NCI-H2081 (cell line): ENCODE measurements around the gene NARF.
"Not testable (repeated sequence)": the region's sequence is repeated elsewhere in the genome, so short reads cannot be mapped to it uniquely, and the experiment has no call there.

Experiments
- DNase-seq, 2 experiments: peaks; one replicate each; lab custom pipeline; 2025; lab: John Stamatoyannopoulos, UW

NARF gene

GRCh38 chr17:82497483-82498405 is 39.2 kb downstream of the NARF start:
- peak; percentile 59 to 66 for DNase-seq

DNA sequence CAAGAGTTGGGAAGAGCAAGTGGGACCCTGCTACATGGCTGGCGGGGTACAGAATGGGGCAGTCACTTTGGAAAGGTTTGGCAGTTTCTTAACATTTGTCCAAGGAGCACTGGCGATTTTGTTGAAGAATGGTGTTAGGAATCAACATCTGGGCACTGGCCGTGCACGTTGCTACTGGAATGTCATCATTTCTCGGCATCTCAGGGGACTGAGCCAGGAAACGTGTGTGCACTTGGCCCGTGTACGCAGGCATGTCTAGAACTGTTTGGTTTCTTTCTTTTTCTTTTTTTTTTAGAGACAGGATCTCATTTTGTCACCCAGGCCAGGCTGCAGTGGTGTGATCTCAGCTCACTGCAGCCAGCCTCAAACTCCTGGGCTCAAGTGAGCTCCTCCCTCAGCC is 43.7 kb downstream of the NARF start:
- DNase-seq: no peak

DNA sequence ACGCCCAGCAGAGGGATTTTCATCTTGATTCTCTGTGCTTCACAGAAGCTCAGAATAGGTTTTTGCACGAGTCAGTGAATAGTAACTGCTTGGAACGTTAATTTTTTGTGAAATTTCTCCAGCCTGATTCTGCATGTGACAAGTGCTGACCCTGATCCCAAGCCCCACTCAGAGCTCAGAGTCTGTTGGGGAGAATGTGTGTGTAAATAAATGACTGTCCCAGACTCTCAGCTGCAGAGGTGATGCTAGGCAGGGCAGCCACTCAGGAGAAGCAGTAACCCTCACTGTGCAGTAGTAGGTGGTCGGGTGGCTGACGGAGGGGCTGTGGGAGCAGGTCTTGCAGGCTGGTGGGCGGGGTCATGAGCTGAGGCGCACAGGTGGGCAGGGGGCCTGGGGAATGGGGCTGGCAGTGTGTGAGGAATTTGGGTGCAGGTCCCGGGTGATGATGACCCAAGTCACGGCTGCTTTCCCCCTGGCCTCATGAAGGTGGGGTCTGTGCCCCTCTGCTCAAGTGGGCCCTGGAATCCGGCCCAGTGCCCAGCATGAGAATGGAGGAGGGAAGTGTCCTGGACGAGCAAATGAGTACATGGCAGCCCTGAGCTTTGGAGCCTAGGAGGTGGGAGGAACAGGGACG is 44.7 kb downstream of the NARF start:
- DNase-seq: no peak

DNA sequence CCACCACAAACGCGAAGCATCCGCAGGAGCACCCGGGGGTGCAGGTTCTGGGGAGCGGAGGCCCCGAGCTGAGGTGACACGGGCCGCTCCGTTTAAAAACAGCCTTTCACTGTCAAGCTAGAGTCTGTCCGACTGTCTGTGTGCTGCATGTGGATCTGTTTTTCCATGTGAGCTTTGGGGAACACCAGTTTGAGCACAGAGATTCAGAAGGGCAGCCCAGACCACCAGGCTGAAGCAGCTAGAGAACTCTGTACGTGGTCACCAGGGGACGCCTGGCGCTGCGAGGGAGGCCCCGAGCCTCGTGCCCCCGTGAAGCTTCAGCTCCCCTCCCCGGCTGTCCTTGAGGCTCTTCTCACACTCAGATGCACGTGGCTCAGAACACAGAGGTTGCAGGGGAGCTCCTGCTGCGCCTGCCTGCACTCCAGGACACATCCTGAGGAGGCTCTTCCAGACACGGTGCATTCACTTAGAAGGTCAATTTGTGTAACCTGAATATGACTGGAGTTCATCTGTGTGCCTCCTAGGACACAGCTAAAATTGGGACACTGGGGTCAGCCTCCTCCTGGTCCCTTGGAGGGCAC is 45.3 kb downstream of the NARF start:
- DNase-seq: no peak

- DNase-seq: no peak
Measured at GRCh38 chr17:82505296-82505695, 46.8 kb downstream of the NARF start.

GRCh38 chr17:82506402-82506801 is 47.9 kb downstream of the NARF start:
- DNase-seq: peak in 1 of 2 experiments; percentile 27

DNA sequence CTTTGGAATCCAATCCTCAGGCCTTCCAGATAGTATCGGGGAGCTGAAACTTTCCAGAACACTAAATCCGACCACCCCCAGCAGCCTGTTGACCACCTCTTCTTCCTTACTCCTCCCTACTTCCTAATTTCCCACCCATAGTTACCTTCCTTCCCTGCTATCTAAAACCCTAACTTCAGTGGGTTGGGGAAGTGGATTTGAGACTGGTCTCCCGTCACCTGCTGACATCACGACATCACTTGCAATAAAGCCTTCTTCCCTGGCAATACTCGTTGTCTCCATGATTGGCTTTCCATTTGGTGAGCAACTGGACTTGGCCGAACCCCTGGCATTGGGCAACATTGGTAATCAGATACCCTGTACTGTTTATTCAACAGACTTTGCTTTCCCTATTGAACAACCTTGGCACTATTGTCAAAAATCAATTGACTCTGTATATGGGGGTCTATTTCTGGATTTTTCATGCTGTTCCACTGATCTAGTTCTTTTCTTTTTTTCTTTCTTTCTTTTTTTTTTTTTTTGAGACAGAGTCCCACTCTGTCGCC is 49.2 kb downstream of the NARF start:
- DNase-seq: no peak

DNA sequence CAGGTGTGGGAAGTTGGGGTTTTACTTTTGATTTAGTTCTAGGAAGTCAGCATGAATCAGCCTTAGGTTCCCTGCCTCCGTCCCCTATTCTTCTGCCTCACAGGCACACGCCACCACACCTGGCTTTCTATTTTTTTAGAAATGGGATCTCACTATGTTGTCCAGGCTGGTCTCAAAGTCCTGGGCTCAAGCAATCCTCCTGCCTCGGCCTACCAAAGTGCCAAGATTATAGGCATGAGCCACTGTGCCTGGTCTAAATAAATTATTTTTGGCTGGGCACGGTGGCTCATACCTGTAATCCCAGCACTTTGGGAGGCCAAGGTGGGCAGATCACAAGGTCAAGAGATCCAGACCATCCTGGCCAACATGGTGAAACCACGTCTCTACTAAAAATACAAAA is 53.1 kb downstream of the NARF start:
- not testable (repeated sequence) for DNase-seq

DNA sequence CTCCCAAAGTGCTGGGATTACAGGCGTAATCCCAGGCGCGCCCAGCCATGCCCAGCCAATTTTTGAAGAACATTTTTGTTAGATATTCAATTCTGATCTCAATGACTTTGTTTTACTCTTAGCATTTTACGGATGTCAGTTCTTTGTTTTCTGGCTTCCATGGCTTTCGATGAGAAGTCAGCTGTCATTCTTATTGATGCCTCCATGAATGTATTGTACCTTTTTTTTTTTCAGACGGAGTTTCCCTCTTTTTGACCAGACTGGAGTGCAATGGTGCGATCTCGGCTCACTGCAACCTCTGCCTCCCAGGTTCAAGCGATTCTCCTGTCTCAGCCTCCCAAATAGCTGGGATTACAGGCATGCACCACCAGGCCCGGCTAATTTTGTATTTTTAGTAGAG is 55.3 kb downstream of the NARF start:
- not testable (repeated sequence) for DNase-seq

DNA sequence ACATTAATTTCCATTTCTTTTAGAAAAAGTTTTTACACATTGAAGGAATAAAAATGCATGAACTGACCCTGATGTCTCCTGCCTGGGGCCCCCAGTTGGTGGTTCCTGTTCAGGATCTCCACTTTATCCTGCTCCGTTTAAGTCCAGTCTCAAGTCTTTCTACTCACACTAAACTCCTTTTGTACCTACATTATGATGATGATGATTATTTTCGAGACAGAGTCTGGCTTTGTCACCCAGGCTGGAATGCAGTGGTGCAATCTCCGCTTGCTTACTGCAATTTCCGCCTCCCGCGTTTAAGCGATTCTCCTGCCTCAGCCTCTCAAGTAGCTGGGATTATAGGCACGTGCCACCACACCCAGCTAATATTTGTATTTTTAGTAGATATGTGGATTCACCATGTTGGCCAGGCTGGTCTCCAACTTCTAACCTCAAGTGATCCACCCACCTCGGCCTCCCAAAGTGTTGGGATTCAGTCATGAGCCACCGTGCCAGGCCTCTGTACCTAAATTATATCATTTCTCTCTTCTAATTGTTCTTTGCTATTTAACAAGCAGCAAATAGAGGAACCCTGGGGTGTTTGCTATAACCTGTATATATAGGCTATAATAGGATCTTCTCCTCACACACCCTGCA is 58.8 kb downstream of the NARF start:
- DNase-seq: peak; percentile 34 to 60

DNA sequence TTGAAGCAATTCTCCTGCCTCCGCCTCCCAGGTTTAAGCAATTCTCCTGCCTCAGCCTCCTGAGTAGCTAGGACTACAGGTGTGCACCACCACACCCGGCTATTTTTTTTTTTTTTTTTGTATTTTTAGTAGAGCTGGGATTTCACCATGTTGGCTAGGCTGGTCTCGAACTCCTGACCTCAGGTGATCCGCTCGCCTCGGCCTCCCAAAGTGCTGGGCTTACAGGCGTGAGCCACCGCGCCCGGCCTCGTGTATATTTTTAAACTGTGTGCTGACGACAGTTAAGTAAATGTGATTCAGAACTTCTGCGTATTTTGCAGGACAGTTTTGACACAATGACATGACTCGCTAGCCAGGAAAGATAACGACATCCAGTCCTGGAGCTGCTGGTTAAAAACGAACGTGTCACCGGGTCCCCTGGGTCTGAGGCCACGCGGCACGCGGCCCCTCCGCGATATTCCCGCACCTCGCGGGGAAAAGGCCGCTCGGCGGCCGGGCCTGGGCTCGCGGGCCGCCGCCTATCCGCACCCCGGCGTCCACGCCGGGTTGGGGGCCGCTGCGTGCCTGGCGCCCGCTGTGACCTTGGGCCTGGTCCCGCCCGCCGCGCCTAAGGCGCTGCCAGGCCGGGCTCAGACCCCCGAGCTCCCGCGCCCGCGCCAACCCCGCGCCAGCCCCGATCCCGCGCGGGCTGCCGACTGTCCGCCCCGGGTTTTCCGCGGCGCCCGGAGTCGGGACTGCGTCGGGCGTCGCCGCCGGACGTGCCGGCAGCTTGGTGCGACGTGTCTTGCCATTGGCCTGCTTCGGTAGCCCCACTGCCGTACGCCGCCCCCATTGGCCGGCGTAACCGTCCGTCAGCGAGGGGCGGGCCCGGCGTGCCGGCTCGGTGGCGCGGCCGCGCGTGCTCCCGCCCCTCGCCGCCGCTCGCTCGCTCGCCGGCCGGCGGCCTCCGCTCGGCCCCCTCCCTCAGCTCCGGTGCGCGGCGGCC is 60.6 kb downstream of the NARF start, which contains the start of gene FOXK2:
FOXK2 (plus strand) TSS at position 907 of the 985 bp plus-strand sequence. CDS start 157 bp downstream, outside the sequence.
- DNase-seq: peak; percentile 96 to 98

- DNase-seq: no peak
Measured at GRCh38 chr17:82519971-82520903, 61.7 kb downstream of the NARF start.

DNA sequence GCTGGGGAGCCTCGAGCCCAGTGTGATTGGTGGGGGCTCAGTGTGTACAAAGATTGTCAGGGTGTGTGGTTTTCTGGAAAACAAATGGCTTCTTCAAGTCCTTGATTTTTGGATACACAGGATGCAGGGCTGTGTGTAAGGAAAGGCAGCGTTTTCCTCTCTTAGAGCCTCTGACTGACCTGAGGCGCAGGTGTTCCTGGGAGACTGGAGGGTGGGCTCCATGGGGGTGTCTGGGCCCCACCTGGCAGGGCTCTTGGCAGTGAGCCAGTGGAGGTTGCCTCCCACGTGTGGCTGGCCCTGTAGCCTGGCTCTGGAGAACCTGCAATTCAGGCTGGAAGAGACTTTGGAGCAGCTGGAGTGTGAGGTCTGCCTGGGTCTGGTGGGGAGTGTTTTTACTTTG is 66.0 kb downstream of the NARF start:
- peak; percentile 89 to 93 for DNase-seq

DNA sequence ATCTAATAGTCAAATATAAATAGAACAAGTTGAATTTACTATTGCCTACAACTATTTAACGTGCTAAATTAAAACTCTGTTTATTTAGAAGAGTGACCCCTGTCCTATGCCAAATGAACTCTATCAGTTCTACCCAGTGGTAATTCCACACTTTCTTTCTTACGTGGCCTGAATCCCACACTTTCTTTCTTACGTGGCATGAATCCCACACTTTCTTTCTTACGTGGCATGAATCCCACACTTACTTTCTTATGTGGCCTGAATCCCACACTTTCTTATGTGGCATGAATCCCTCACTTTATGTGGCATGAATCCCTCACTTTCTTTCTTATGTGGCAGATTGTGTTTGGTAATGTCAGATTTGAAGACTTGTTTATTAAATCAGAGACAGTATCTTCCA is 67.2 kb downstream of the NARF start:
- DNase-seq: no peak

DNA sequence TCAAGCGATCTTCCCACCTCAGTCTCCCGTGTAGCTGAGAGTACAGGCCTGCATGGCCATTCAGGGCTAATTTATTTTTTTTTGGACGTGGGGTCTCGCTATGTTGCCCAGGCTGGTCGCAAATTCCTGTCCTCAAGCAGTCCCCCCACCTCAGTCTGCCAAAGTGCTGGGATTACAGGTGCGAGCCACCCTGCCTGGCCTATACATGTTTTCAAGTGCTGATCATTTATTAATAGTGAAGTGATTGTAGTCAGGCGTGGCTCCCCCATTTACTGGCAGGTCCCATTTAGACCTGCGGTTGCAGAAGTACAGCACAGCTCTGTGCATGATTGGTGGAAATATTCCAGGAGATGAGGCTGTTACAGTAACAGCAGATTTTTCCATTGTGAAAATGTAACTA is 69.4 kb downstream of the NARF start:
- DNase-seq: no peak

- peak; percentile 57 to 67 for DNase-seq
Measured at GRCh38 chr17:82528484-82529265, 70.1 kb downstream of the NARF start.

DNA sequence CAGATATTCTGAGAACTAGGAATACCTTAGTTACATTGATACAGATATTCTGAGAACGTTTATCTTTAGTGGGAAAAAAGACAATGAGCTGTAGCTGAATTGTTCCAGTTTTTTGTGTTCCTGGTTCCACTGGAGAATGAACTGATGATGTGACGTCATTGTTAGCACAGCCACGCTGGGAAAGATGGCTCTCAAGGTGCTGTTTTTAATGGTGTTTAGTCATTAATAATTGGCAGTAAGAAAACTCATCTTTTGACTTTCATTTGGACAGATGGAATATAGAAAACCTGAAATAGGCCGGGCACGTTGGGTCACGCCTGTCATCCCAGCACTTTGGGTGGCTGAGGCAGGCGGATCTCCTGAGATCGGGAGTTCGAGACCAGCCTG is 71.4 kb downstream of the NARF start:
- no peak for DNase-seq

DNA sequence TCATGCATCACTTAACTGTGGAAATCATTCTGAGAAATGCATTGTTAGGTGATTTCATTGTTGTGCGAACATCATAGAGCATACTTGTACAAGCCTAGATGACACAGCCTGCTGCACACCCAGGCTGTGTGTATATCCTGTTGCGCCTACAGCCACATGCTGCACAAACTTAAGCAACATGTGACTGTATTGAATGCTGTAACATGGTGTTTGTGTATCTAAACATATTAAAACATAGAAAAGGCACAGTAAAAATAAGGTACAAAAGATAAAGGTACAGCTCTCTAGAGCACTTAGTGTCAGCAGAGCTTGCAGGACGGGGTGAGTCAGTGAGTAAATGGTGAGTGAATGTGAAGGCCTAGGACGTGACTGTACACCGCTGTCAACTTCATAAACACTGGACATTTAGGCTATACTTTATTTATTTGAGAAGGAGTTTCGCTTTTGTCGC is 72.9 kb downstream of the NARF start:
- DNase-seq: no peak

DNA sequence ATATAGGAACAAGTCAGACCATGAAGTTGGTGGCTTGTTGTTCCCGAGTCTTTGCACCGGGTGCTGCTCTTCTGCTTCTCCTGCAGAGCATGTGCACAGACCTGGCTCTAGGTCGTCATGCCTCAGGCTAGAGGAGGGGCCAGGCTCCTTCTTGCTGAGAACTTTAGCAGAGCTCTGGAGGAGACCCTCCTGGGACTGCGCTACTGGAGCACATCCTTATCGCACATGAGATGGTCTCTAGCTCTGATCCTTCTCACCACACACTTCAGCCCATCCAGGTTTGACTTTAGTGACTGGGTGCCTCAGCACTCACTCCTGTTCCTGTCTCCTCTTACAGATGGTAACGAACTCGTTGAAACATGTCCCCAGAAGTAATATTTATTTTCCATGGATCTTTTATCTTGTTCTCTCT is 75.9 kb downstream of the NARF start:
- no peak for DNase-seq
